ENCODE data around the gene LENEP. TPM values are rescaled to one million over a fixed set of nuclear protein-coding genes. Genes with fewer than 3 reads are reported as not detected.

LENEP gene
- total RNA-seq, 4 donors from 2014 or later, result not detected

GRCh38 chr1:155043793-155044192 is 50.4 kb downstream of the LENEP start:
- no peak for DNase-seq
- intact Hi-C loops (cut with DNase I), result no loop called here
- Histone ChIP-seq H3K9me3 (no peaks in the 10 kb centered on the region), H3K4me1 (peaks cover 0 to 16% of the 10 kb centered on the region in 2 donors), H3K4me3 (replicated peaks in 1 of 3) (no peak overlapping the region), H3K36me3 (no peaks in the 10 kb centered on the region), H3K27me3 (no peaks in the 10 kb centered on the region), H3K27ac (no peak overlapping the region)
- WGBS, 2 donors, result 84 to 85% methylated on average over 3 of the region's 3 CpGs
- no peak for TF ChIP-seq POLR2A (IDR thresholded peaks at IDR 0.05)
- TF ChIP-seq, protein P1, sequence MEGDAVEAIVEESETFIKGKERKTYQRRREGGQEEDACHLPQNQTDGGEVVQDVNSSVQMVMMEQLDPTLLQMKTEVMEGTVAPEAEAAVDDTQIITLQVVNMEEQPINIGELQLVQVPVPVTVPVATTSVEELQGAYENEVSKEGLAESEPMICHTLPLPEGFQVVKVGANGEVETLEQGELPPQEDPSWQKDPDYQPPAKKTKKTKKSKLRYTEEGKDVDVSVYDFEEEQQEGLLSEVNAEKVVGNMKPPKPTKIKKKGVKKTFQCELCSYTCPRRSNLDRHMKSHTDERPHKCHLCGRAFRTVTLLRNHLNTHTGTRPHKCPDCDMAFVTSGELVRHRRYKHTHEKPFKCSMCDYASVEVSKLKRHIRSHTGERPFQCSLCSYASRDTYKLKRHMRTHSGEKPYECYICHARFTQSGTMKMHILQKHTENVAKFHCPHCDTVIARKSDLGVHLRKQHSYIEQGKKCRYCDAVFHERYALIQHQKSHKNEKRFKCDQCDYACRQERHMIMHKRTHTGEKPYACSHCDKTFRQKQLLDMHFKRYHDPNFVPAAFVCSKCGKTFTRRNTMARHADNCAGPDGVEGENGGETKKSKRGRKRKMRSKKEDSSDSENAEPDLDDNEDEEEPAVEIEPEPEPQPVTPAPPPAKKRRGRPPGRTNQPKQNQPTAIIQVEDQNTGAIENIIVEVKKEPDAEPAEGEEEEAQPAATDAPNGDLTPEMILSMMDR (IDR thresholded peaks at IDR 0.05), result no peak

Small RNA genes lying within 50 kb of the gene (microRNA-seq; reads per million reads assigned to microRNA genes)
- gene MIR4258, result not detected

Small RNA genes lying within 50 kb of the gene (small RNA-seq; reads per million reads assigned to genes)
- gene MIR4258 (not detected), gene RF00017 (not detected)

Other genes starting within 250 kb of the LENEP start
- 1 to 10 TPM; 3.5 to 5.6 (median 4.4) TPM for gene KCNN3, start 123.3 kb upstream of the LENEP start, total RNA-seq
- 10 to 100 TPM; 15.0 to 28.2 (median 21.2) TPM for gene PMVK, start 56.9 kb upstream of the LENEP start, total RNA-seq
- gene PBXIP1, start 37.5 kb upstream of the LENEP start, total RNA-seq, result 100 to 1,000 TPM; 139 to 205 (median 181) TPM
- gene PYGO2, start 31.8 kb upstream of the LENEP start, total RNA-seq, result 10 to 100 TPM; 28.6 to 48.3 (median 42.9) TPM
- gene SHC1, start 22.8 kb upstream of the LENEP start, total RNA-seq, result 100 to 1,000 TPM; 108 to 168 (median 123) TPM
- gene CKS1B, start 18.9 kb upstream of the LENEP start, total RNA-seq, result 10 to 100 TPM; 14.3 to 29.5 (median 22.6) TPM
- 10 to 100 TPM; 24.1 to 39.3 (median 31.1) TPM for gene FLAD1, start 10.2 kb upstream of the LENEP start, total RNA-seq
- 10 to 100 TPM; 35.7 to 89.8 (median 47.3) TPM for gene ZBTB7B, start 9.2 kb downstream of the LENEP start, total RNA-seq
- 1 to 10 TPM in 1 of 4 donors, under 1 TPM in 2, not detected in 1; 0.33 to 4.2 (median 0.50) TPM for gene DCST2, start 40.2 kb downstream of the LENEP start, total RNA-seq
- gene DCST1, start 40.2 kb downstream of the LENEP start, total RNA-seq, result under 1 TPM in 1 of 4 donors, not detected in 3; 0.24 TPM
- gene ADAM15, start 57.7 kb downstream of the LENEP start, total RNA-seq, result 10 to 100 TPM; 51.3 to 75.5 (median 65.6) TPM
- 10 to 100 TPM in 2 of 4 donors, 1 to 10 TPM in 2; 7.5 to 13.1 (median 9.9) TPM for gene EFNA4, start 70.2 kb downstream of the LENEP start, total RNA-seq
- gene EFNA3, start 85.3 kb downstream of the LENEP start, total RNA-seq, result 1 to 10 TPM; 1.2 to 2.9 (median 2.0) TPM
- 100 to 1,000 TPM in 1 of 4 donors, 10 to 100 TPM in 3; 56.1 to 129 (median 83.1) TPM for gene EFNA1, start 134.3 kb downstream of the LENEP start, total RNA-seq
- gene SLC50A1, start 142.3 kb downstream of the LENEP start, total RNA-seq, result 10 to 100 TPM; 30.9 to 42.2 (median 32.7) TPM
- 100 to 1,000 TPM in 2 of 4 donors, 10 to 100 TPM in 2; 43.3 to 154 (median 94.8) TPM for gene DPM3, start 146.9 kb downstream of the LENEP start, total RNA-seq
- gene KRTCAP2, start 179.7 kb downstream of the LENEP start, total RNA-seq, result 100 to 1,000 TPM in 3 of 4 donors, 10 to 100 TPM in 1; 79.8 to 263 (median 162) TPM
- gene TRIM46, start 180.3 kb downstream of the LENEP start, total RNA-seq, result under 1 TPM in 1 of 4 donors, not detected in 3; 0.45 TPM
- 10 to 100 TPM in 3 of 4 donors, 1 to 10 TPM in 1; 8.5 to 25.7 (median 18.2) TPM for gene THBS3, start 214.3 kb downstream of the LENEP start, total RNA-seq
- gene MTX1, start 215.1 kb downstream of the LENEP start, total RNA-seq, result 10 to 100 TPM; 37.9 to 75.5 (median 52.1) TPM